Endothelial cell of umbilical vein (primary cell): Measurements from ENCODE around the gene CACNA1C. TPM values are rescaled to one million over a fixed set of nuclear protein-coding genes. Genes with fewer than 3 reads are reported as not detected.

ENCODE experiments used
- BruUV-seq: library from RNA; stranded (reverse); fragments of 400-500 nt; replicated peaks from 2 replicates; lab custom pipeline; 2021; lab: Mats Ljungman, UMichigan
- CTCF ChIA-PET: fragments of 300-600, 350-600 bp; sonication (Branson Sonifier 250); formaldehyde crosslinking; loops from one replicate; lab custom pipeline; 2021; ENCODE audit warnings: antibody characterized with exemption, inconsistent platforms; lab: Charles Lee
- POLR2A ChIA-PET: fragments of 300-600, 350-600 bp; sonication (Branson Sonifier 250); formaldehyde crosslinking; loops from one replicate; lab custom pipeline; 2021; ENCODE audit warnings: antibody characterized with exemption, inconsistent platforms; lab: Charles Lee
- DNase-seq: peaks from one replicate; pipeline ENCODE4 v3.0.0-alpha.2; 2011; ENCODE audit warnings: low read depth, low spot score
- FAIRE-seq: peaks from 2 replicates; lab custom pipeline; 2011; peaks lifted over from hg19 to GRCh38; lab: Jason Lieb, UNC
- H2AFZ ChIP-seq: 2 replicates; pipeline ENCODE4 v1.6.0; 2012; ENCODE audit warnings: low read depth, low read length, control low read depth, inconsistent platforms
- H3K27ac ChIP-seq: 2 replicates; pipeline ENCODE4 v1.5.1; 2011; ENCODE audit warnings: low read depth, mild to moderate bottlenecking, control low read depth, low read length, moderate library complexity; ENCODE audit not compliant: insufficient read depth
- H3K27me3 ChIP-seq, 2 experiments: 2 replicates each; pipeline versions ENCODE4 v1.6.0 to v1.6.1; 2011; ENCODE audit warnings: low read length in 2 of 2, mixed read lengths in 1 of 2; ENCODE audit not compliant: control insufficient read depth in 2 of 2, insufficient read depth in 2 of 2
- H3K36me3 ChIP-seq, 2 experiments: 2 replicates in 1 of 2; 3 replicates in 1 of 2; pipeline ENCODE4 v1.5.1; 2011; ENCODE audit warnings: low read length in 2 of 2, mild to moderate bottlenecking in 1 of 2, moderate library complexity in 1 of 2; ENCODE audit not compliant: control insufficient read depth in 2 of 2, insufficient read depth in 2 of 2; ENCODE audit errors: extremely low read depth in 1 of 2
- H3K4me1 ChIP-seq: 3 replicates; pipeline ENCODE4 v1.5.1; 2011; ENCODE audit warnings: mild to moderate bottlenecking, low read length; ENCODE audit not compliant: control insufficient read depth, insufficient read depth; ENCODE audit errors: extremely low read depth
- H3K4me2 ChIP-seq: 2 replicates; pipeline ENCODE4 v1.6.1; 2011; ENCODE audit warnings: low read length, control low read depth, mixed read lengths; ENCODE audit not compliant: insufficient read depth
- H3K4me3 ChIP-seq, 3 experiments: fragments of 200-600 bp in 1 of 3; sonication (generic), shearing (Covaris generic) in 1 of 3; replicated peaks in 1 of 3; 2 replicates each; pipeline ENCODE4 v1.5.1; 2011 to 2016; ENCODE audit warnings: control low read depth in 3 of 3, low read length in 3 of 3, mild to moderate bottlenecking in 2 of 3, inconsistent platforms in 1 of 3, low read depth in 1 of 3, moderate library complexity in 1 of 3; ENCODE audit not compliant: insufficient read depth in 1 of 3
- H3K79me2 ChIP-seq: 2 replicates; pipeline ENCODE4 v1.6.0; 2012; ENCODE audit warnings: low read length, inconsistent platforms; ENCODE audit not compliant: control insufficient read depth, insufficient read depth
- H3K9ac ChIP-seq: replicated peaks from 2 replicates; pipeline ENCODE3; 2011; ENCODE audit warnings: low read length, control low read depth; ENCODE audit not compliant: insufficient read depth; ENCODE audit errors: extremely low read depth
- H3K9me1 ChIP-seq: replicated peaks from 3 replicates; pipeline ENCODE4 v1.6.0; 2011; ENCODE audit warnings: mild to moderate bottlenecking, low read length; ENCODE audit not compliant: control insufficient read depth, insufficient read depth; ENCODE audit errors: extremely low read depth
- H3K9me3 ChIP-seq: replicated peaks from 2 replicates; pipeline ENCODE4 v1.5.1; 2012; ENCODE audit warnings: low read length, inconsistent platforms; ENCODE audit not compliant: control insufficient read depth, insufficient read depth
- H4K20me1 ChIP-seq: replicated peaks from 2 replicates; pipeline ENCODE3; 2011; ENCODE audit warnings: mild to moderate bottlenecking, low read length; ENCODE audit not compliant: control insufficient read depth, insufficient read depth; ENCODE audit errors: extremely low read depth
- EZH2 ChIP-seq: IDR thresholded peaks from 2 replicates; pipeline ENCODE4 v1.6.1; 2012; ENCODE audit warnings: borderline replicate concordance, low read depth, mild to moderate bottlenecking, moderate library complexity, low read length, inconsistent platforms; ENCODE audit not compliant: severe bottlenecking
- GATA2 ChIP-seq: IDR thresholded peaks from 2 replicates; pipeline ENCODE4 v1.7.0; 2011; ENCODE audit warnings: low read depth, mild to moderate bottlenecking, moderate library complexity, mixed read lengths, low read length; ENCODE audit not compliant: insufficient read length, insufficient read depth
- JUN ChIP-seq: IDR thresholded peaks from 2 replicates; pipeline ENCODE4 v1.6.1; 2011; ENCODE audit warnings: borderline replicate concordance, low read depth; ENCODE audit not compliant: insufficient read length, insufficient read depth
- MYC ChIP-seq: IDR thresholded peaks from one replicate; pipeline ENCODE4 v1.6.1; 2011; ENCODE audit warnings: mild to moderate bottlenecking, low read depth, low read length
- POLR2A ChIP-seq: IDR thresholded peaks from 2 replicates; pipeline ENCODE4 v1.6.1; 2012; ENCODE audit warnings: low read depth, mild to moderate bottlenecking, control low read depth, low read length
- POLR2AphosphoS5 ChIP-seq: IDR thresholded peaks from 2 replicates; pipeline ENCODE4 v1.6.1; 2012; ENCODE audit warnings: low read depth, mild to moderate bottlenecking, control low read depth, low read length, moderate library complexity; ENCODE audit not compliant: insufficient read depth
- dilution Hi-C: fragments of 300-500 bp; cut with MboI; formaldehyde crosslinking; loops from one replicate; pipeline ENCODE4 v1.15.0; 2019; ENCODE audit warnings: low sequenced_read_pairs; ENCODE audit not compliant: extremely low pct_ligation_motif_present
- intact Hi-C: fragments of 100-400 bp; cut with micrococcal nuclease; formaldehyde crosslinking; loops from one replicate; pipeline ENCODE4 v1.10.0; 2022
- polyA plus RNA-seq, 4 experiments: library from polyadenylated mRNA; depleted of rRNA in 3 of 4; stranded (reverse) in 3 of 4; unstranded in 1 of 4; fragments of >200 nt; gene quantifications; 2 replicates each; pipeline versions ENCODE4 v1.2.1 to v1.2.3, GENCODE V29; 2011 to 2012; ENCODE audit warnings: missing spikeins in 1 of 4
- total RNA-seq: library from RNA; stranded (reverse); gene quantifications from 2 replicates; pipeline ENCODE4 v1.2.3, GENCODE V29; 2021

CACNA1C gene
- total and polyA plus RNA-seq, 2 donors (not counting 3 experiments of a cell fraction or from before 2014, with no cell fraction given): not detected

DNA sequence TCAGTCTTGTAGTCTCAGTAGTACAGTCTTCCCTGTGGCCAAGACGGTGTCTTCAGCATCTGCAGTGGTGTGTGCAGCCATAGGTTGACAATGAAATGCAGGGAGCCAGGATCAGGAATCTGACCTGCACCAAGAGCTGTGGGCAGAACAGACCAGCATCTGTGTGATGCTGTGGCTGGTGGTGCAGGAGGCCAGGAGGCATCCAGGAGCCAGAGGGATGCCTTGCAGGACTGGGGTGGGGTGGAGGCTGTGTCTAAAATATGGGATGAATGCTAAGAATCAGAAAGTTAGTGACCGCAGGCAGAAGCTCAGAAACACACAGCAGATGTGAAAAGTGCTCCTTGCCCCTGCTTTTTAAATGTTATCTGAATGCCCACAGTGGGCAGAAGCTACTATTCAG lies 209.7 kb downstream of the CACNA1C start:
- H3K9ac ChIP-seq: no peak overlapping the region
- no peaks in the 10 kb centered on the region for H3K27me3 ChIP-seq
- dilution Hi-C loops: no loop called here
- H3K4me2 ChIP-seq: no peak overlapping the region
- no peaks in the 10 kb centered on the region for H3K36me3 ChIP-seq
- TF ChIP-seq EZH2: no peak
- no peak for TF ChIP-seq POLR2AphosphoS5
- no peak for TF ChIP-seq MYC
- no peak for TF ChIP-seq POLR2A
- FAIRE-seq (no peak), DNase-seq (no peak)
- H3K9me1 ChIP-seq: no peaks in the 10 kb centered on the region
- no peak overlapping the region for H3K4me3 ChIP-seq
- no peaks in the 10 kb centered on the region for H3K79me2 ChIP-seq
- no peaks in the 10 kb centered on the region for H3K4me1 ChIP-seq
- no peaks in the 10 kb centered on the region for H4K20me1 ChIP-seq
- H3K27ac ChIP-seq: no peak overlapping the region
- H3K9me3 ChIP-seq: no peaks in the 10 kb centered on the region
- H2AFZ ChIP-seq: no peak overlapping the region
- BruUV-seq: no TSS peak
- intact Hi-C loops: no loop called here
- ChIA-PET CTCF (no interaction called here), POLR2A (no interaction called here)

DNA sequence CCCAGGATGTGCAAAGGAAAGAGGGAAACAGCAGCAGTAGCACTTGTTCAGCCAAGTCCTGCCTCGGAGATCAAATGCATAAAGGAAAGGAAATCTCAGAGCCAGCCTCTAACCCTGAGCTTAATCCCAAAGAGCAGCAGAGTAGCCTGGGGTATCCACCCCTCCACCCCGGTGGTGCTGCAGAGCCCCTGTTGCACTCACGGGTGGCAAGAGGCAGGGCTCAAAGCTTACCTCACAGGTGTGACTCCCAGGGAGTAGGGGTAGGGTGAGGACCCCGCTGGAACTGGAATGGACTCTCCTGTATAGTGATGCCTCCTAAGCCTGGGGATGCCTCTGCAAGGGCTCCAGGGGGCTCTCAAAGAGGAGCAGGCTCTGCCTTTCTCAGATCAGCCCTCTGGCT lies 211.1 kb downstream of the CACNA1C start:
- Histone ChIP-seq H3K4me1 (no peaks in the 10 kb centered on the region), H3K9me3 (no peaks in the 10 kb centered on the region), H4K20me1 (no peaks in the 10 kb centered on the region), H3K4me2 (no peak overlapping the region), H3K9me1 (no peaks in the 10 kb centered on the region), H3K79me2 (no peaks in the 10 kb centered on the region), H3K27ac (no peak overlapping the region), H2AFZ (no peak overlapping the region), H3K27me3 (no peaks in the 10 kb centered on the region), H3K36me3 (no peaks in the 10 kb centered on the region), H3K4me3 (no peak overlapping the region), H3K9ac (no peak overlapping the region)
- dilution Hi-C loops (no loop called here), intact Hi-C loops (no loop called here)
- no TSS peak for BruUV-seq
- TF ChIP-seq GATA2 (no peak), JUN (no peak)
- no peak for DNase-seq
- ChIA-PET POLR2A (no interaction called here), CTCF (no interaction called here)
- no peak for FAIRE-seq
